HepG2 (cell line): ENCODE results near the gene ABCB8. TPM values are rescaled to one million over a fixed set of nuclear protein-coding genes. Genes with fewer than 3 reads are reported as not detected.
A peak's percentile ranks its signal among the peaks of the same experiment; 100 is the strongest.

Experiments used
- ETV5 ChIP-seq: IDR thresholded peaks from 2 replicates; pipeline ENCODE4 v1.6.1; 2018; ENCODE audit warnings: missing biosample characterization, missing genetic modification reagents, inconsistent platforms, borderline replicate concordance
- FOXO1 ChIP-seq: sonication (generic); formaldehyde crosslinking; IDR thresholded peaks from 2 replicates; pipeline ENCODE4 v1.4.0; 2020; ENCODE audit warnings: missing genetic modification reagents
- HDAC1 ChIP-seq: sonication (generic); formaldehyde crosslinking; IDR thresholded peaks from 2 replicates; pipeline ENCODE4 v1.5.1; 2020; ENCODE audit warnings: mild to moderate bottlenecking, missing genetic modification reagents
- ZNF781 ChIP-seq: sonication (generic); formaldehyde crosslinking; IDR thresholded peaks from 2 replicates; pipeline ENCODE4 v1.5.1; 2020; ENCODE audit warnings: borderline replicate concordance, mild to moderate bottlenecking, missing genetic modification reagents; ENCODE audit errors: not compliant biosample characterization
- polyA plus RNA-seq, 8 experiments: library from polyadenylated mRNA; depleted of rRNA in 3 of 8; stranded (reverse) in 7 of 8; unstranded in 1 of 8; fragments of >200 nt; fragmentation: Illumina TruSeq in 4 of 8; extraction: Trizol in 4 of 8; gene quantifications; 2 replicates each; pipeline versions ENCODE4 v1.2.1 to v1.2.3, GENCODE V29; 2011 to 2016; ENCODE audit warnings: low read depth in 4 of 8, missing spikeins in 1 of 8, mixed read lengths in 1 of 8; ENCODE audit not compliant: insufficient read depth in 1 of 8
- total RNA-seq, 5 experiments: library from RNA; depleted of rRNA; stranded (reverse); fragments of >200 nt; fragmentation: Illumina TruSeq; extraction: Trizol; gene quantifications; 2 replicates each; pipeline ENCODE4 v1.2.3, GENCODE V29; 2016; ENCODE audit warnings: low read depth in 1 of 5
- TF ChIP-seq, protein P1 (sequence below): sonication (generic); formaldehyde crosslinking; IDR thresholded peaks from 2 replicates; pipeline ENCODE4 v1.8.1; 2023; ENCODE audit warnings: mild to moderate bottlenecking, missing genetic modification reagents
- TF ChIP-seq, protein P2 (sequence below): sonication (generic); formaldehyde crosslinking; IDR thresholded peaks from 2 replicates; pipeline ENCODE4; 2020; ENCODE audit warnings: missing genetic modification reagents, mild to moderate bottlenecking, borderline replicate concordance
- TF ChIP-seq, protein P3 (sequence below): IDR thresholded peaks from 2 replicates; pipeline ENCODE4 v1.4.0; 2020; ENCODE audit warnings: mild to moderate bottlenecking, missing genetic modification reagents
- TF ChIP-seq, protein P4 (sequence below): sonication (generic); formaldehyde crosslinking; IDR thresholded peaks from 2 replicates; pipeline ENCODE4 v1.5.0; 2020; ENCODE audit warnings: mild to moderate bottlenecking, missing genetic modification reagents
- TF ChIP-seq, protein P5 (sequence below): sonication (generic); formaldehyde crosslinking; IDR thresholded peaks from 2 replicates; pipeline ENCODE4 v1.8.1; 2022; ENCODE audit warnings: low read depth, mild to moderate bottlenecking, missing genetic modification reagents
- TF ChIP-seq, protein P6 (sequence below): sonication (generic); formaldehyde crosslinking; IDR thresholded peaks from 2 replicates; pipeline ENCODE4 v1.4.0; 2020; ENCODE audit warnings: missing genetic modification reagents

ABCB8 gene
- total and polyA plus RNA-seq, 2 of the 13 experiments (the other 11 are each of a cell fraction or from before 2014, with no cell fraction given) = 6.6 to 16.7 TPM

DNA sequence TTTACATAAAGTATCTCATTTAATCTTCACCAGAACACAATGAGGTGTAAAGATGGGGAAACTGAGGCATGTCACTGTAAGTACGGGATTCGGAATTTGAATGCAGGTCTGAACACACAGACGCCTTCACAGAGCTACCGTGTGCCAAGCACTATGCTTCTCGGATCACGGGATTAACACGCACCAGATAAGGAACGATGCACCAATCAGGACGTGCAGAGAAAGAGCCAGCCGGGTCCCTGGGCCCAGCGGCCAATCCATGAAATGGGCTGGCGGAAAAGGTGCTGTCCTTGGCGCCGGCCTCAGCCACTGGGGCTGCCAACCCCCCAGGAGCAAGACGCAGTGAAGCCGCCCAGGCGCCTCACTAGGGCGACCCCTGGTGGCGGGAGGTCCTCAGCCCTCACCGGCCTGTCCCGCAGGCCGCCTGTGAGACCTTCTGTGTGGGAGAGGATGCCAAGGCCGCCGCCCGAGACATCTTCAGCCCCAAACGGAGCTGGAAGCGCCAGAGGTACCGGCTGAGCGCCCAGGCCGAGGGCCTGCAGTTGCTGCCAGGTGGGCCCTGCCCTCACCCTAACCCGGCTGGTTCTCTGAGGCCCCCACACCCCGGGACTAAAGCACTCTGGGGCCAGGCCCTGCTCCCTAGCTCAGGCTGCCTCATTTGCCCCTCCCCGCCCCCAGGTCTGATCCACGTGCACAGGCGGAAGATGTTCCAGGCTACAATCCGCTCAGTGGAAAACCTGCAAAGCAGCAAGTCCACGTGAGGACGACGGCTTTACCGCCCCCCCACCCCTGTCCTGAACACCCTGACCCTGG is 19.5 kb upstream of the ABCB8 start (continued):
- TF ChIP-seq, protein P1, sequence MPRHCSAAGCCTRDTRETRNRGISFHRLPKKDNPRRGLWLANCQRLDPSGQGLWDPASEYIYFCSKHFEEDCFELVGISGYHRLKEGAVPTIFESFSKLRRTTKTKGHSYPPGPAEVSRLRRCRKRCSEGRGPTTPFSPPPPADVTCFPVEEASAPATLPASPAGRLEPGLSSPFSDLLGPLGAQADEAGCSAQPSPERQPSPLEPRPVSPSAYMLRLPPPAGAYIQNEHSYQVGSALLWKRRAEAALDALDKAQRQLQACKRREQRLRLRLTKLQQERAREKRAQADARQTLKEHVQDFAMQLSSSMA (CRISPR knock-in tag) = no peak
- TF ChIP-seq, protein P2, sequence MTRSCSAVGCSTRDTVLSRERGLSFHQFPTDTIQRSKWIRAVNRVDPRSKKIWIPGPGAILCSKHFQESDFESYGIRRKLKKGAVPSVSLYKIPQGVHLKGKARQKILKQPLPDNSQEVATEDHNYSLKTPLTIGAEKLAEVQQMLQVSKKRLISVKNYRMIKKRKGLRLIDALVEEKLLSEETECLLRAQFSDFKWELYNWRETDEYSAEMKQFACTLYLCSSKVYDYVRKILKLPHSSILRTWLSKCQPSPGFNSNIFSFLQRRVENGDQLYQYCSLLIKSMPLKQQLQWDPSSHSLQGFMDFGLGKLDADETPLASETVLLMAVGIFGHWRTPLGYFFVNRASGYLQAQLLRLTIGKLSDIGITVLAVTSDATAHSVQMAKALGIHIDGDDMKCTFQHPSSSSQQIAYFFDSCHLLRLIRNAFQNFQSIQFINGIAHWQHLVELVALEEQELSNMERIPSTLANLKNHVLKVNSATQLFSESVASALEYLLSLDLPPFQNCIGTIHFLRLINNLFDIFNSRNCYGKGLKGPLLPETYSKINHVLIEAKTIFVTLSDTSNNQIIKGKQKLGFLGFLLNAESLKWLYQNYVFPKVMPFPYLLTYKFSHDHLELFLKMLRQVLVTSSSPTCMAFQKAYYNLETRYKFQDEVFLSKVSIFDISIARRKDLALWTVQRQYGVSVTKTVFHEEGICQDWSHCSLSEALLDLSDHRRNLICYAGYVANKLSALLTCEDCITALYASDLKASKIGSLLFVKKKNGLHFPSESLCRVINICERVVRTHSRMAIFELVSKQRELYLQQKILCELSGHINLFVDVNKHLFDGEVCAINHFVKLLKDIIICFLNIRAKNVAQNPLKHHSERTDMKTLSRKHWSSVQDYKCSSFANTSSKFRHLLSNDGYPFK (CRISPR knock-in tag) = peak; percentile 58; the same call in 1 of the 2 replicates
- TF ChIP-seq, protein P3, sequence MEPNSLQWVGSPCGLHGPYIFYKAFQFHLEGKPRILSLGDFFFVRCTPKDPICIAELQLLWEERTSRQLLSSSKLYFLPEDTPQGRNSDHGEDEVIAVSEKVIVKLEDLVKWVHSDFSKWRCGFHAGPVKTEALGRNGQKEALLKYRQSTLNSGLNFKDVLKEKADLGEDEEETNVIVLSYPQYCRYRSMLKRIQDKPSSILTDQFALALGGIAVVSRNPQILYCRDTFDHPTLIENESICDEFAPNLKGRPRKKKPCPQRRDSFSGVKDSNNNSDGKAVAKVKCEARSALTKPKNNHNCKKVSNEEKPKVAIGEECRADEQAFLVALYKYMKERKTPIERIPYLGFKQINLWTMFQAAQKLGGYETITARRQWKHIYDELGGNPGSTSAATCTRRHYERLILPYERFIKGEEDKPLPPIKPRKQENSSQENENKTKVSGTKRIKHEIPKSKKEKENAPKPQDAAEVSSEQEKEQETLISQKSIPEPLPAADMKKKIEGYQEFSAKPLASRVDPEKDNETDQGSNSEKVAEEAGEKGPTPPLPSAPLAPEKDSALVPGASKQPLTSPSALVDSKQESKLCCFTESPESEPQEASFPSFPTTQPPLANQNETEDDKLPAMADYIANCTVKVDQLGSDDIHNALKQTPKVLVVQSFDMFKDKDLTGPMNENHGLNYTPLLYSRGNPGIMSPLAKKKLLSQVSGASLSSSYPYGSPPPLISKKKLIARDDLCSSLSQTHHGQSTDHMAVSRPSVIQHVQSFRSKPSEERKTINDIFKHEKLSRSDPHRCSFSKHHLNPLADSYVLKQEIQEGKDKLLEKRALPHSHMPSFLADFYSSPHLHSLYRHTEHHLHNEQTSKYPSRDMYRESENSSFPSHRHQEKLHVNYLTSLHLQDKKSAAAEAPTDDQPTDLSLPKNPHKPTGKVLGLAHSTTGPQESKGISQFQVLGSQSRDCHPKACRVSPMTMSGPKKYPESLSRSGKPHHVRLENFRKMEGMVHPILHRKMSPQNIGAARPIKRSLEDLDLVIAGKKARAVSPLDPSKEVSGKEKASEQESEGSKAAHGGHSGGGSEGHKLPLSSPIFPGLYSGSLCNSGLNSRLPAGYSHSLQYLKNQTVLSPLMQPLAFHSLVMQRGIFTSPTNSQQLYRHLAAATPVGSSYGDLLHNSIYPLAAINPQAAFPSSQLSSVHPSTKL (CRISPR knock-in tag) = peak; percentile 47; the same call in 1 of the 2 replicates
- peak; percentile 16; the same call in 1 of the 2 replicates for TF ChIP-seq HDAC1 (CRISPR knock-in tag)
- TF ChIP-seq, protein P4, sequence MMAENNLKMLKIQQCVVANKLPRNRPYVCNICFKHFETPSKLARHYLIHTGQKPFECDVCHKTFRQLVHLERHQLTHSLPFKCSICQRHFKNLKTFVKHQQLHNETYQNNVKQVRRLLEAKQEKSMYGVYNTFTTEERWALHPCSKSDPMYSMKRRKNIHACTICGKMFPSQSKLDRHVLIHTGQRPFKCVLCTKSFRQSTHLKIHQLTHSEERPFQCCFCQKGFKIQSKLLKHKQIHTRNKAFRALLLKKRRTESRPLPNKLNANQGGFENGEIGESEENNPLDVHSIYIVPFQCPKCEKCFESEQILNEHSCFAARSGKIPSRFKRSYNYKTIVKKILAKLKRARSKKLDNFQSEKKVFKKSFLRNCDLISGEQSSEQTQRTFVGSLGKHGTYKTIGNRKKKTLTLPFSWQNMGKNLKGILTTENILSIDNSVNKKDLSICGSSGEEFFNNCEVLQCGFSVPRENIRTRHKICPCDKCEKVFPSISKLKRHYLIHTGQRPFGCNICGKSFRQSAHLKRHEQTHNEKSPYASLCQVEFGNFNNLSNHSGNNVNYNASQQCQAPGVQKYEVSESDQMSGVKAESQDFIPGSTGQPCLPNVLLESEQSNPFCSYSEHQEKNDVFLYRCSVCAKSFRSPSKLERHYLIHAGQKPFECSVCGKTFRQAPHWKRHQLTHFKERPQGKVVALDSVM (CRISPR knock-in tag) = 0 out of 2 replicates have a peak, but pooled peaks have one; percentile 16
- TF ChIP-seq FOXO1 (CRISPR knock-in tag) = peak; percentile 61
- TF ChIP-seq, protein P5, sequence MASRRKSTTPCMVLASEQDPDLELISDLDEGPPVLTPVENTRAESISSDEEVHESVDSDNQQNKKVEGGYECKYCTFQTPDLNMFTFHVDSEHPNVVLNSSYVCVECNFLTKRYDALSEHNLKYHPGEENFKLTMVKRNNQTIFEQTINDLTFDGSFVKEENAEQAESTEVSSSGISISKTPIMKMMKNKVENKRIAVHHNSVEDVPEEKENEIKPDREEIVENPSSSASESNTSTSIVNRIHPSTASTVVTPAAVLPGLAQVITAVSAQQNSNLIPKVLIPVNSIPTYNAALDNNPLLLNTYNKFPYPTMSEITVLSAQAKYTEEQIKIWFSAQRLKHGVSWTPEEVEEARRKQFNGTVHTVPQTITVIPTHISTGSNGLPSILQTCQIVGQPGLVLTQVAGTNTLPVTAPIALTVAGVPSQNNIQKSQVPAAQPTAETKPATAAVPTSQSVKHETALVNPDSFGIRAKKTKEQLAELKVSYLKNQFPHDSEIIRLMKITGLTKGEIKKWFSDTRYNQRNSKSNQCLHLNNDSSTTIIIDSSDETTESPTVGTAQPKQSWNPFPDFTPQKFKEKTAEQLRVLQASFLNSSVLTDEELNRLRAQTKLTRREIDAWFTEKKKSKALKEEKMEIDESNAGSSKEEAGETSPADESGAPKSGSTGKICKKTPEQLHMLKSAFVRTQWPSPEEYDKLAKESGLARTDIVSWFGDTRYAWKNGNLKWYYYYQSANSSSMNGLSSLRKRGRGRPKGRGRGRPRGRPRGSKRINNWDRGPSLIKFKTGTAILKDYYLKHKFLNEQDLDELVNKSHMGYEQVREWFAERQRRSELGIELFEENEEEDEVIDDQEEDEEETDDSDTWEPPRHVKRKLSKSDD (CRISPR knock-in tag) = no peak
- TF ChIP-seq, protein P6, sequence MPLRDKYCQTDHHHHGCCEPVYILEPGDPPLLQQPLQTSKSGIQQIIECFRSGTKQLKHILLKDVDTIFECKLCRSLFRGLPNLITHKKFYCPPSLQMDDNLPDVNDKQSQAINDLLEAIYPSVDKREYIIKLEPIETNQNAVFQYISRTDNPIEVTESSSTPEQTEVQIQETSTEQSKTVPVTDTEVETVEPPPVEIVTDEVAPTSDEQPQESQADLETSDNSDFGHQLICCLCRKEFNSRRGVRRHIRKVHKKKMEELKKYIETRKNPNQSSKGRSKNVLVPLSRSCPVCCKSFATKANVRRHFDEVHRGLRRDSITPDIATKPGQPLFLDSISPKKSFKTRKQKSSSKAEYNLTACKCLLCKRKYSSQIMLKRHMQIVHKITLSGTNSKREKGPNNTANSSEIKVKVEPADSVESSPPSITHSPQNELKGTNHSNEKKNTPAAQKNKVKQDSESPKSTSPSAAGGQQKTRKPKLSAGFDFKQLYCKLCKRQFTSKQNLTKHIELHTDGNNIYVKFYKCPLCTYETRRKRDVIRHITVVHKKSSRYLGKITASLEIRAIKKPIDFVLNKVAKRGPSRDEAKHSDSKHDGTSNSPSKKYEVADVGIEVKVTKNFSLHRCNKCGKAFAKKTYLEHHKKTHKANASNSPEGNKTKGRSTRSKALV (CRISPR knock-in tag) = peak; percentile 26; the same call in 1 of the 2 replicates
- TF ChIP-seq ZNF781 (CRISPR knock-in tag) = peak; percentile 32
- peak; percentile 38; the same call in 1 of the 2 replicates for TF ChIP-seq ETV5
